A549 (cell line): ENCODE results near the gene MAML3.

ENCODE experiments used
- CEBPB ChIP-seq, 2 experiments: fragments of >200 bp in 1 of 2; sonication (Bioruptor Twin) in 1 of 2; formaldehyde crosslinking in 1 of 2; IDR thresholded peaks; 2 replicates each; pipeline ENCODE4 v1.6.1; 2012 to 2016
- CTCF ChIP-seq: fragments of >200 bp; sonication (Bioruptor Twin); formaldehyde crosslinking; IDR thresholded peaks from 3 replicates; pipeline ENCODE4 v1.5.1; 2016
- HOXA7 ChIP-seq: fragments of 250-450 bp; sonication (Bioruptor Pico); IDR thresholded peaks from 2 replicates; pipeline ENCODE4 v1.5.0; 2020; ENCODE audit warnings: mild to moderate bottlenecking, moderate library complexity
- JUN ChIP-seq, 2 experiments: fragments of >200 bp; sonication (Bioruptor Twin); formaldehyde crosslinking; IDR thresholded peaks; 2 replicates in 1 of 2; 3 replicates in 1 of 2; pipeline ENCODE4 v1.6.1; 2016 to 2017
- KDM1A ChIP-seq: fragments of 200-600 bp; sonication (generic); IDR thresholded peaks from 2 replicates; pipeline ENCODE4 v1.6.1; 2016; ENCODE audit warnings: low read depth, mild to moderate bottlenecking
- NFE2L2 ChIP-seq: fragments of 150-350 bp; conservative IDR thresholded peaks from 2 replicates; pipeline ENCODE4 v1.6.1; 2014; ENCODE audit warnings: low read length
- SMC3 ChIP-seq: fragments of >200 bp; sonication (Bioruptor Twin); formaldehyde crosslinking; IDR thresholded peaks from 3 replicates; pipeline ENCODE4 v1.6.1; 2018; ENCODE audit warnings: inconsistent platforms
- ZSCAN20 ChIP-seq: fragments of 250-450 bp; sonication (Bioruptor Pico); IDR thresholded peaks from 2 replicates; pipeline ENCODE4 v1.8.0; 2022; ENCODE audit warnings: mild to moderate bottlenecking, moderate library complexity
- TF ChIP-seq, protein P1 (sequence below): fragments of 200-600 bp; sonication (generic); IDR thresholded peaks from 2 replicates; pipeline ENCODE4 v1.6.1; 2016; ENCODE audit warnings: antibody characterized with exemption, mild to moderate bottlenecking, moderate library complexity

GRCh38 chr4:139767585-139767984, 386.4 kb downstream of the MAML3 start:
- TF ChIP-seq CTCF (no peak), KDM1A (no peak), JUN (IDR thresholded peaks at IDR 0.05) (no peak), CEBPB (IDR thresholded peaks at IDR 0.05) (no peak), NFE2L2 (no peak), ZSCAN20 (CRISPR knock-in tag) (no peak), HOXA7 (CRISPR knock-in tag) (no peak), SMC3 (no peak)
- TF ChIP-seq, protein P1, sequence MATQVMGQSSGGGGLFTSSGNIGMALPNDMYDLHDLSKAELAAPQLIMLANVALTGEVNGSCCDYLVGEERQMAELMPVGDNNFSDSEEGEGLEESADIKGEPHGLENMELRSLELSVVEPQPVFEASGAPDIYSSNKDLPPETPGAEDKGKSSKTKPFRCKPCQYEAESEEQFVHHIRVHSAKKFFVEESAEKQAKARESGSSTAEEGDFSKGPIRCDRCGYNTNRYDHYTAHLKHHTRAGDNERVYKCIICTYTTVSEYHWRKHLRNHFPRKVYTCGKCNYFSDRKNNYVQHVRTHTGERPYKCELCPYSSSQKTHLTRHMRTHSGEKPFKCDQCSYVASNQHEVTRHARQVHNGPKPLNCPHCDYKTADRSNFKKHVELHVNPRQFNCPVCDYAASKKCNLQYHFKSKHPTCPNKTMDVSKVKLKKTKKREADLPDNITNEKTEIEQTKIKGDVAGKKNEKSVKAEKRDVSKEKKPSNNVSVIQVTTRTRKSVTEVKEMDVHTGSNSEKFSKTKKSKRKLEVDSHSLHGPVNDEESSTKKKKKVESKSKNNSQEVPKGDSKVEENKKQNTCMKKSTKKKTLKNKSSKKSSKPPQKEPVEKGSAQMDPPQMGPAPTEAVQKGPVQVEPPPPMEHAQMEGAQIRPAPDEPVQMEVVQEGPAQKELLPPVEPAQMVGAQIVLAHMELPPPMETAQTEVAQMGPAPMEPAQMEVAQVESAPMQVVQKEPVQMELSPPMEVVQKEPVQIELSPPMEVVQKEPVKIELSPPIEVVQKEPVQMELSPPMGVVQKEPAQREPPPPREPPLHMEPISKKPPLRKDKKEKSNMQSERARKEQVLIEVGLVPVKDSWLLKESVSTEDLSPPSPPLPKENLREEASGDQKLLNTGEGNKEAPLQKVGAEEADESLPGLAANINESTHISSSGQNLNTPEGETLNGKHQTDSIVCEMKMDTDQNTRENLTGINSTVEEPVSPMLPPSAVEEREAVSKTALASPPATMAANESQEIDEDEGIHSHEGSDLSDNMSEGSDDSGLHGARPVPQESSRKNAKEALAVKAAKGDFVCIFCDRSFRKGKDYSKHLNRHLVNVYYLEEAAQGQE: no peak
